MM.1S (cell line): Measurements from ENCODE around the gene SH3PXD2B.

Source experiments
- CTCF ChIP-seq: fragments of 300-600 bp; sonication (generic); IDR thresholded peaks from 2 replicates; pipeline ENCODE4 v1.5.1; 2016; ENCODE audit warnings: antibody characterized with exemption, low read length, mixed read lengths
- EZH2 ChIP-seq: fragments of 300-600 bp; sonication (generic); optimal IDR thresholded peaks from 2 replicates; pipeline ENCODE3; 2017; ENCODE audit warnings: low read depth, mild to moderate bottlenecking, antibody characterized with exemption, low read length, mixed read lengths
- EZH2phosphoT487 ChIP-seq: fragments of 300-600 bp; sonication (generic); IDR thresholded peaks from 2 replicates; pipeline ENCODE4 v1.6.1; 2018; ENCODE audit warnings: antibody characterized with exemption, low read length

- TF ChIP-seq CTCF (no peak), EZH2 (no peak), EZH2phosphoT487 (no peak)
Measured at GRCh38 chr5:172278356-172278755, 176.0 kb downstream of the SH3PXD2B start.
